IPS-NIHi7 (cell line): ENCODE measurements around the gene PHKA1.
A peak's percentile ranks its signal among the peaks of the same experiment; 100 is the strongest.
"Not testable (repeated sequence)": the region's sequence is repeated elsewhere in the genome, so short reads cannot be mapped to it uniquely, and the experiment has no call there.

Experiments used
- DNase-seq: peaks from one replicate; pipeline ENCODE4 v3.0.0; 2012; ENCODE audit warnings: mixed read lengths; ENCODE audit errors: extremely low spot score

PHKA1 gene

GRCh38 chrX:72713599-72714477 is at the start of gene PHKA1:
Gene PHKA1, minus strand, starts transcription at chrX:72714306. Its CDS starts 426 bp downstream, at chrX:72713880.
- peak; percentile 28 for DNase-seq

DNA sequence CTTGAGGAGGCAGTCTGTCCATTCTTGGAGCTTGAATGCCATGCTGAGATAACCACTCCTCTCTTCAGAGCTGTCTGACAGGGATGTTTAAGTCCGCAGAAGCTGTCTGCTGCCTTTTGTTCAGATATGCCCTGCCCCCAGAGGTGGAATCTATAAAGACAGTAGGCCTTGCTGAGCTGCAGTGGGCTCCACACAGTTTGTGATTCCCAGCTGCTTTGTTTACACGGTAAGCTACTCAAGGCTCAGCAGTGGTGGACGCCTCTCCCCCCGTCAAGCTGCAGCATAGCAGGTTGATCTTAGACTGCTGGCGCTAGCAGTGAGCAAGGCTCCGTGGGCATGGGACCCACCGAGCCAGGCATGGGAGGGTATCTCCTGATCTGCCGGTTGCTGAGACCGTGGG is 46.3 kb upstream of the PHKA1 start:
- DNase-seq: not testable (repeated sequence)

DNA sequence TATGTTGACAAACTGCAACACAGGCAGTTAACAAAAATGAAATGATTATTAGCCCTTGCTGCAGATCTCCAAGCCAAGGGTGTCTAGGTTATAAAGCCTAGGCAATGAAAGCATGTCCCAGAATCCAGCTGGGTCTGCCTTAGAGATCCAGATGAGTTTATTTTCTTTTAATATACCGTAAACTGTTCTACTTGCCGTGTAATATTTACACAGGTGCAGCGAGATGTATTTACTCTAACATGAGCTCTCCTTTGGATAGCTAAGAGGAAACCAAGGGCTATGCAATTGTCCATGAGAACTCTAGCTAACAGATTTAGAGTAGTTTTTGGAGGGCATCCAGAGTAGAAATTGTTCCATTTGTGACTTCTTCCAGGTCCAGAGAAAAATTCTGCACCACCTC is 34.4 kb upstream of the PHKA1 start:
- DNase-seq: not testable (repeated sequence)

DNA sequence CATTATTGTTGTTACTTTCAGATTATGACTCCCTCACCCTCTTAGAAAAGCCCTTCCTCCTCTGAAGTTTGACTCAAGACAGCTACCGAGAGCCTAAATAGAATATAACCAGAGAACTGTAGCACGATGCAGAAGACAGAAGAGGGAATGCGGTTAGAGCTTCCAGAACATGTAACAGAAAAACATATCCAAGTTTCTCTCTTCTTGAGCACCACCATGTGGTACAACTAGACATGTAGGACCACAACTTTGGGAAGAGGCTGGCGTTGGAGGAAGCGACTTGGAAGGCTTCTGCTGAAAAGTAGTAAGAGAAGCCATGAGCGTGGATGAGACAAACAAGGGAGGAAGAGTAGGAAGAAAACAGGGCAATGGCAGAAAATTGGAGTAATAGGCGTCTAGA is 31.4 kb upstream of the PHKA1 start:
- not testable (repeated sequence) for DNase-seq

- no peak for DNase-seq
Measured at GRCh38 chrX:72735561-72735960, 21.5 kb upstream of the PHKA1 start.

DNA sequence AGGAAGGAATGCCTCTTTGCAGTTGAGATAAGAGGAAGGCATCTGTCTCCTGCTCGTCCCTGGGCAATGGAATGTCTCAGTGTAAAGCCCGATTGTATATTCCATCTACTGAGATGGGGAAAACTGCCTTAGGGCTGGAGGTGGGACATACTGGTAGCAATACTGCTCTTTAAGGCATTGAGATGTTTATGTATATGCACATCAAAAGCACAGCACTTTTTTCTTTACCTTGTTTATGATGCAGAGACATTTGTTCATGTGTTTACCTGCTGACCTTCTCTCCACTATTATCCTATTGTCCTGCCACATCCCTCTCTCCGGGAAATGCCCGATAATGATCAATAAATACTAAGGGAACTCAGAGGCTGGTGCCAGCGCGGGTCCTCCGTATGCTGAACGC is 19.5 kb upstream of the PHKA1 start:
- DNase-seq: not testable (repeated sequence)

DNA sequence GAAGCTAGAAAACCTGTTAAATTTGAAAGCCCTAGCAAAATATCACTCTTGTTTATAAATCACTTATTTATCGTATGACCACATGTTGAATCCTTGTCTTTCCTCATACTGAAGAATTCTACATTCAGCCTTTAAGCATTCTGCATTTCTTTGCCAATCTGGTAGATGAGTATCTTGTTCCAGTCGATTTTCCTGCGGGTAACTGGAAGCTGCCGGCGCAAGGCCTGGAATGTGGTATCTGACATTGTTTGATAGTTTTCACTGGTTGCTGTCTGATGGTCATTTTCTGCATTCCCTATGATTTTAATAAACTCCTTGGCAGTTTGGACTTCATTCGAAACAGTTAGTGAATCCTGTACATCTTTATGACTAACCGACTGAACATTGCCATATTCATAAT is 13.7 kb upstream of the PHKA1 start:
- no peak for DNase-seq

GRCh38 chrX:72716766-72717165 is 2.7 kb upstream of the PHKA1 start:
- no peak for DNase-seq

- no peak for DNase-seq
Measured at GRCh38 chrX:72715546-72715945, 1.4 kb upstream of the PHKA1 start.

GRCh38 chrX:72714478-72714916 is 391 bp upstream of the PHKA1 start:
- DNase-seq: peak; percentile 29

GRCh38 chrX:72713130-72713529 is 976 bp downstream of the PHKA1 start:
- DNase-seq: no peak

DNA sequence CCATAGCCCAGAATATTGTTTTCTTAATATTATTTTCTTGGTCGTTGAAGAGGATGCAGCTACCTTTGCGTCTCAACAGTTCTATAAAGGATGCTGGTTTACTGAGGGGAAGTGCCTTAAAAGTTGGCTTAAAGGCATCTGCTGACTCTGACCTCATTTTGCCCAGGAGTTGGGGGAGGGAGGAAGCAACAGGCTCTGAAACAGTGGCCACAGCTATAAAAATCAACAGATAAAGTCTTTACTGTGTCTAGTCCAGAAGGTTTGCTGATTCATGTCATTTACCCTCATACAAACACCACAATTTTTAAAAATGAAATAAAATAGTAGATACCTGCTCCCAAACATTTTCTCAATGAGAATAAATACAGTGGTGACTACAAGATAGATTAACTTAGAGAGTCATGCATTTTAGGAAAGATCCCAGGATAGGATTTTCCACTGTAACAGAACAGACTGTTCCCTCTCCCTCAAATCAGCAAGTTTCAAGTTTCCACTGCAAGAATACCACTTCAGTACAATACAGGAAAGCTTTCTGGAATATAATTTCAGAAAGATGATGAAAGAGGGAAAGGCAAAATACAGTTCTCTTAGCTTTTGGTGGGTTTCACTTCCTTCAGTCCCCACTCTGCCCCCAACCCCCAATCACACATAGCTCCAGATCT is 1.9 kb downstream of the PHKA1 start:
- DNase-seq: no peak

DNA sequence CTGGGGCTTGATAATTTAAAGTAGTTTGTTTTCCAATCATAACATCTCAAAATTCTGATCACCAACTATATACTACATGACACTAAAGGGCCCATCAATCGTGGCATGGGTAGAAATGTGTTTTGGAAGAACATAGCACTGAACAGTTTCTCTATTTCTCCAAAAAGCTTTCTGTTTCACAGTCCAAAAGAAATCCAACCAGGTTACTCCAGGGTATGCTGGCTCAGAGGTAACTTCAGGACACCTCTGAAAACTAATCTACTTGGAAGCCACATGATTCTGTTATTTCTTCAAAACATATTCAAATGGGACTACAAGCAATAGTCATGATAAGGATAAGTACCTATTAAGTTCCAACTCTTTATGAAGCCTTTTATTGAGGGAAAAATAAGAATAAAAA is 8.3 kb downstream of the PHKA1 start:
- DNase-seq: no peak

GRCh38 chrX:72705111-72705510 is 9.0 kb downstream of the PHKA1 start:
- DNase-seq: no peak

GRCh38 chrX:72694170-72694569 is 19.9 kb downstream of the PHKA1 start:
- no peak for DNase-seq

- DNase-seq: no peak
Measured at GRCh38 chrX:72693477-72693876, 20.6 kb downstream of the PHKA1 start.

DNA sequence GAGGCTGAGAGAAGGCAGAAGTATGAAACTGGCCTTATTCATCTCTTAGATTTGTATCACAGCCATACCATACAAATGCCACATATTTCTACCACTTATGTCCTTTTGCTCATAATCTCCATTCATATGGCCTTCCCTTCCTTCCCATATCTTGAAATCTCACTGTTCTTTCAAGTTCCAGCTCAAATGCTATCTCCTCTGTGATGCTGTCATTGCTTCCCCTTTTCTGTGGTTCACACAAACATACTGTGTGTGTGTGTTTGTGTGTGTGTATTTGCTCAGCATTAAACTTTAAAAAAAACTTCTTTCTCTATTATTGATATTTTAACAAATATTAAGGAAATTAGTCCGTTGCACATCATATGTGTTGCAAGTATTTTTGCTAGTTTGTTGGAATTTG is 26.7 kb downstream of the PHKA1 start:
- no peak for DNase-seq

DNA sequence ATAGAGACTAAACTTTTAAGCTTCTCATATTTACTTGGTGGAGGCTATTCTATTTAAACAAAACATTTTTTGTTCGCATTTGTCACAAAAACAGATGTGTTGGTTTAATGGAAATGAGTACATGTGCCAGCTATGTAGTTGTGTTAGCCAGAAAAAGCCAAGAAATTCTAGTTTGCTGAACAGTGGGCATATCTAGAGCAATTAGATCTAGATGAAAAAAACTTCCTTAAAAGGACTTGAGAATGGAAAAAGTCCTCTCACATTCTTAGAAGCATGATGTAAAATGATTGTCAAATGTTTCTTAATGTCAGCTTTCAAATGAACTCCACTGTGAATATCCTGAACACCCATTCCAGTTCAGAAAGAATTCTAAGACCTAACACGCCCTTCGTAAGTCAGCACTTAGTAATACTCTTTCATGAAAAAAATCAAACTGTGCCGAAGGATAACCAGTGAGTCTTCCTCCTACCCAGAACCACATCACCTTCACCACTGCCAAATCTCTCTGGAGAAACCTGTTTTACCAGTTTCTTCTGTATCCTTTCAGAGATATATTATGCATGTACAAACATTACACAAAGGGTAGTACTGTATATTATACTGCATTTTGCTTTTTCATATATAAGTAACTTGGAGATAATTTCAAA is 28.2 kb downstream of the PHKA1 start:
- no peak for DNase-seq

DNA sequence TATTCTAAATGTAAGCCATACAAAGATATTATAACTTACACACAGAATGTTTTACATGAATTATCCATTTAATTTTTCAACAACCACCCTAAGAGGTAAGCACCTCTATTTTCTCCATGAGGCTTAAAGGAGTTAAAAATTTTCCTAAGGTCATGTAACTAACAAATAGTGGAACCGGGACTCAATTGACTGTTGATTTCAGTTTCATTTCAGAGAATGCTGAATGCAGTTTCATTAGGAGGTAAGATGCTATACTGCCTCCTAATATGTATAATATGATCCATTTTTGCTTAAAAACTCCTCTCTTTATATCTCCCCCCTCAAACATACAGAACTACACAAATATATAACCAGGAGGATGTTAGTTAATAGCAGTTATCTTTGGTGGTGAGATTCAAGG is 29.1 kb downstream of the PHKA1 start:
- no peak for DNase-seq

DNA sequence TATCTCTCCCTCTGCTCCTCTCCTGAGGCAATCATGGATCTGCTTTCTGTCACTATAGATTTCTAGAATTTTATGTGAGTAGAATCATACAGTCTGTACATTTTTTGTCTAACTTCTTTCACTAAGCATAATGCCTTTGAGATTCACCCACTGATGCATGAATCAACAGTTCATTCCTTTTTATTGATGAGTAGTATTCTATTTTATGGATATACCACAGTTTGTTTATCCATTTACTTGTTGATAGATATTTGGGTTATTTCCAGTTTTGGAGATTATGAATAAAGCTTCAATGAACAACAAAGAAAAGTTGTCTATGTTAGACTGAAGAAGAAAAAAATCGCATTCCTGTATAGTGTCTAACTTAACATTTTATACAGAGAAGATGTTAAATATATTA is 30.5 kb downstream of the PHKA1 start:
- DNase-seq: no peak

DNA sequence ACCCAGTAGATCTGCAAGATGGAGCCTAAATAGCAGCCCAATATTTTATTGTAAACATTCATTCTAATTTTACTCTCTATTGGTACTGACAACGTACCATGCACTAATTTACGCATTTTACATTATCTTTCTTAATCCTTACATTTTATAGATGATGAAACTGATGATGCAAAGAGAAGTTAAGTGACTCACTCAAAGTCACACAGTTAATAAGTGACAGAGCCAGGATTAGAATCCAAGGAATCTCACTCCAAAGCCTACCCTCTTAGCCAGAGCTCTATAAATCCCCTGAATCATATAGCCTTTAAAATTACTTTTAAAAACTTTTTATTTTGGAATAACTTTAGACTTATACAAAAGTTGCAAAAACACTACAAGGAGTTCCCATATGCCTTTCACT is 37.6 kb downstream of the PHKA1 start:
- DNase-seq: no peak

- not testable (repeated sequence) for DNase-seq
Measured at GRCh38 chrX:72673951-72674350, 40.2 kb downstream of the PHKA1 start.

DNA sequence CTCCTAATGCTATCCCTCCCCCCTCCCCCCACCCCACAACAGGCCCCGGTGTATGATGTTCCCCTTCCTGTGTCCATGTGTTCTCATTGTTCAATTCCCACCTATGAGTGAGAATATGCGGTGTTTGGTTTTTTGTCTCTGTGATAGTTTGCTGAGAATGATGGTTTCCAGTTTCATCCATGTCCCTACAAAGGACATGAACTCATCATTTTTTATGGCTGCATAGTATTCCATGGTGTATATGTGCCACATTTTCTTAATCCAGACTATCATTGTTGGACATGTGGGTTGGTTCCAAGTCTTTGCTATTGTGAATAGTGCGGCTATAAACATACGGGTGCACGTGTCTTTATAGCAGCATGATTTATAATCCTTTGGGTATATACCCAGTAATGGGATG is 44.6 kb downstream of the PHKA1 start:
- DNase-seq: not testable (repeated sequence)
